ENCODE data around the gene GRIN2A. TPM values are rescaled to one million over a fixed set of nuclear protein-coding genes. Genes with fewer than 3 reads are reported as not detected.

GRIN2A gene
- total and polyA plus RNA-seq, 2 of the 8 experiments (the other 6 are each of a cell fraction or from before 2014, with no cell fraction given): 0.18 to 1.8 TPM

DNA sequence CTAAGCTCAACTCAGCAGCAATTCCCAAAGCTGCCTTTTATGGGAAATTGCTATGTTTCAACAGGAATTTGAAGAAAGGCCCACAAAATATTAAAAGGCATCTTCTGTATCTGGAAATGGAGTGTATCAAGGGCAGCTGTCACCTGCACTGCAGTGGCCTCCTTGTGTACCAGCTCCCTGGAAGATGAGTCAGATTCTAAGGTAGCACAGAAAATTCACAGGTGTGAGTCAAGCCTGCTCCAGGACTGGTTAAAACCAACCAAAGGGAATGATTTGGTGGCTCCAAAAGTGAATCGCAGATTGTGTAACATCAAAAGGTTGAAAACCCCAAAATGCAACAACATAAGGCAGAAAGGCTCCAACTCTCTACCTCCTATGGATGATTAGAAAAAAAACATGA, 296.4 kb downstream of the GRIN2A start (continued):
- TF ChIP-seq, protein P1, sequence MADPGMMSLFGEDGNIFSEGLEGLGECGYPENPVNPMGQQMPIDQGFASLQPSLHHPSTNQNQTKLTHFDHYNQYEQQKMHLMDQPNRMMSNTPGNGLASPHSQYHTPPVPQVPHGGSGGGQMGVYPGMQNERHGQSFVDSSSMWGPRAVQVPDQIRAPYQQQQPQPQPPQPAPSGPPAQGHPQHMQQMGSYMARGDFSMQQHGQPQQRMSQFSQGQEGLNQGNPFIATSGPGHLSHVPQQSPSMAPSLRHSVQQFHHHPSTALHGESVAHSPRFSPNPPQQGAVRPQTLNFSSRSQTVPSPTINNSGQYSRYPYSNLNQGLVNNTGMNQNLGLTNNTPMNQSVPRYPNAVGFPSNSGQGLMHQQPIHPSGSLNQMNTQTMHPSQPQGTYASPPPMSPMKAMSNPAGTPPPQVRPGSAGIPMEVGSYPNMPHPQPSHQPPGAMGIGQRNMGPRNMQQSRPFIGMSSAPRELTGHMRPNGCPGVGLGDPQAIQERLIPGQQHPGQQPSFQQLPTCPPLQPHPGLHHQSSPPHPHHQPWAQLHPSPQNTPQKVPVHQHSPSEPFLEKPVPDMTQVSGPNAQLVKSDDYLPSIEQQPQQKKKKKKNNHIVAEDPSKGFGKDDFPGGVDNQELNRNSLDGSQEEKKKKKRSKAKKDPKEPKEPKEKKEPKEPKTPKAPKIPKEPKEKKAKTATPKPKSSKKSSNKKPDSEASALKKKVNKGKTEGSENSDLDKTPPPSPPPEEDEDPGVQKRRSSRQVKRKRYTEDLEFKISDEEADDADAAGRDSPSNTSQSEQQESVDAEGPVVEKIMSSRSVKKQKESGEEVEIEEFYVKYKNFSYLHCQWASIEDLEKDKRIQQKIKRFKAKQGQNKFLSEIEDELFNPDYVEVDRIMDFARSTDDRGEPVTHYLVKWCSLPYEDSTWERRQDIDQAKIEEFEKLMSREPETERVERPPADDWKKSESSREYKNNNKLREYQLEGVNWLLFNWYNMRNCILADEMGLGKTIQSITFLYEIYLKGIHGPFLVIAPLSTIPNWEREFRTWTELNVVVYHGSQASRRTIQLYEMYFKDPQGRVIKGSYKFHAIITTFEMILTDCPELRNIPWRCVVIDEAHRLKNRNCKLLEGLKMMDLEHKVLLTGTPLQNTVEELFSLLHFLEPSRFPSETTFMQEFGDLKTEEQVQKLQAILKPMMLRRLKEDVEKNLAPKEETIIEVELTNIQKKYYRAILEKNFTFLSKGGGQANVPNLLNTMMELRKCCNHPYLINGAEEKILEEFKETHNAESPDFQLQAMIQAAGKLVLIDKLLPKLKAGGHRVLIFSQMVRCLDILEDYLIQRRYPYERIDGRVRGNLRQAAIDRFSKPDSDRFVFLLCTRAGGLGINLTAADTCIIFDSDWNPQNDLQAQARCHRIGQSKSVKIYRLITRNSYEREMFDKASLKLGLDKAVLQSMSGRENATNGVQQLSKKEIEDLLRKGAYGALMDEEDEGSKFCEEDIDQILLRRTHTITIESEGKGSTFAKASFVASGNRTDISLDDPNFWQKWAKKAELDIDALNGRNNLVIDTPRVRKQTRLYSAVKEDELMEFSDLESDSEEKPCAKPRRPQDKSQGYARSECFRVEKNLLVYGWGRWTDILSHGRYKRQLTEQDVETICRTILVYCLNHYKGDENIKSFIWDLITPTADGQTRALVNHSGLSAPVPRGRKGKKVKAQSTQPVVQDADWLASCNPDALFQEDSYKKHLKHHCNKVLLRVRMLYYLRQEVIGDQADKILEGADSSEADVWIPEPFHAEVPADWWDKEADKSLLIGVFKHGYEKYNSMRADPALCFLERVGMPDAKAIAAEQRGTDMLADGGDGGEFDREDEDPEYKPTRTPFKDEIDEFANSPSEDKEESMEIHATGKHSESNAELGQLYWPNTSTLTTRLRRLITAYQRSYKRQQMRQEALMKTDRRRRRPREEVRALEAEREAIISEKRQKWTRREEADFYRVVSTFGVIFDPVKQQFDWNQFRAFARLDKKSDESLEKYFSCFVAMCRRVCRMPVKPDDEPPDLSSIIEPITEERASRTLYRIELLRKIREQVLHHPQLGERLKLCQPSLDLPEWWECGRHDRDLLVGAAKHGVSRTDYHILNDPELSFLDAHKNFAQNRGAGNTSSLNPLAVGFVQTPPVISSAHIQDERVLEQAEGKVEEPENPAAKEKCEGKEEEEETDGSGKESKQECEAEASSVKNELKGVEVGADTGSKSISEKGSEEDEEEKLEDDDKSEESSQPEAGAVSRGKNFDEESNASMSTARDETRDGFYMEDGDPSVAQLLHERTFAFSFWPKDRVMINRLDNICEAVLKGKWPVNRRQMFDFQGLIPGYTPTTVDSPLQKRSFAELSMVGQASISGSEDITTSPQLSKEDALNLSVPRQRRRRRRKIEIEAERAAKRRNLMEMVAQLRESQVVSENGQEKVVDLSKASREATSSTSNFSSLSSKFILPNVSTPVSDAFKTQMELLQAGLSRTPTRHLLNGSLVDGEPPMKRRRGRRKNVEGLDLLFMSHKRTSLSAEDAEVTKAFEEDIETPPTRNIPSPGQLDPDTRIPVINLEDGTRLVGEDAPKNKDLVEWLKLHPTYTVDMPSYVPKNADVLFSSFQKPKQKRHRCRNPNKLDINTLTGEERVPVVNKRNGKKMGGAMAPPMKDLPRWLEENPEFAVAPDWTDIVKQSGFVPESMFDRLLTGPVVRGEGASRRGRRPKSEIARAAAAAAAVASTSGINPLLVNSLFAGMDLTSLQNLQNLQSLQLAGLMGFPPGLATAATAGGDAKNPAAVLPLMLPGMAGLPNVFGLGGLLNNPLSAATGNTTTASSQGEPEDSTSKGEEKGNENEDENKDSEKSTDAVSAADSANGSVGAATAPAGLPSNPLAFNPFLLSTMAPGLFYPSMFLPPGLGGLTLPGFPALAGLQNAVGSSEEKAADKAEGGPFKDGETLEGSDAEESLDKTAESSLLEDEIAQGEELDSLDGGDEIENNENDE (IDR thresholded peaks at IDR 0.05; ENCODE audit: insufficient replicate concordance, low read length): no peak
- no peak for TF ChIP-seq TEAD4 (IDR thresholded peaks at IDR 0.05; ENCODE audit: low read depth, low read length)
- TF ChIP-seq, protein P2, sequence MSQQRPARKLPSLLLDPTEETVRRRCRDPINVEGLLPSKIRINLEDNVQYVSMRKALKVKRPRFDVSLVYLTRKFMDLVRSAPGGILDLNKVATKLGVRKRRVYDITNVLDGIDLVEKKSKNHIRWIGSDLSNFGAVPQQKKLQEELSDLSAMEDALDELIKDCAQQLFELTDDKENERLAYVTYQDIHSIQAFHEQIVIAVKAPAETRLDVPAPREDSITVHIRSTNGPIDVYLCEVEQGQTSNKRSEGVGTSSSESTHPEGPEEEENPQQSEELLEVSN (IDR thresholded peaks at IDR 0.05): no peak
